Measurements from ENCODE around the gene FMO1. TPM values are rescaled to one million over a fixed set of nuclear protein-coding genes. Genes with fewer than 3 reads are reported as not detected.

Gene FMO1
- total RNA-seq, 1 experiment from 2014 or later, result not detected

- no peaks in the 10 kb centered on the region for H4K20me1 ChIP-seq (ENCODE audit: insufficient read depth)
- H3K79me2 ChIP-seq (ENCODE audit: insufficient read depth, low read length), result no peaks in the 10 kb centered on the region
- POLR2A ChIA-PET, result no interaction called here
- no peaks in the 10 kb centered on the region for H3K9me3 ChIP-seq (ENCODE audit: control insufficient read depth in 1 of 2, insufficient read depth in 1 of 2, low read depth in 1 of 2, low read length in 2 of 2)
- H3K4me2 ChIP-seq (ENCODE audit: low read length), result no peak overlapping the region
- no peak overlapping the region for H3K27ac ChIP-seq (ENCODE audit: low read depth, low read length)
- CTCF ChIA-PET, result interaction anchor here (1.0 kb wide), 1 partner anchor 16 kb away, joined by 3 read pairs; no protein-coding TSS in a partner anchor
- BruUV-seq (replicated peaks), result no TSS peak
- DNase-seq (ENCODE audit: low read depth, low spot score) (no peak), ATAC-seq (no peak)
- no peak overlapping the region for H3K9ac ChIP-seq (ENCODE audit: low read length)
- RAD21 ChIA-PET (ENCODE audit: low non-redundant PET in 1 of 2, low total read pairs in 2 of 2, uncharacterized antibody in 2 of 2, unreplicated experiment in 2 of 2), result no interaction called here
- no peak overlapping the region for H3K4me3 ChIP-seq (replicated peaks in 1 of 2; ENCODE audit: low read depth in 1 of 2, low read length in 2 of 2)
- intact Hi-C loops (cut with micrococcal nuclease), result no loop called here
- TF ChIP-seq SP1 (IDR thresholded peaks at IDR 0.05; ENCODE audit: low read depth), result no peak
- no peak for TF ChIP-seq CBX3 (IDR thresholded peaks at IDR 0.05; ENCODE audit: low read depth)
- H2AFZ ChIP-seq (ENCODE audit: low read depth, low read length, poor library complexity, severe bottlenecking), result no peak overlapping the region
- H3K9me2 ChIP-seq (ENCODE audit: insufficient read depth), result no peaks in the 10 kb centered on the region
- H3K4me1 ChIP-seq (ENCODE audit: control insufficient read depth in 1 of 2, insufficient read depth in 2 of 2, low read length in 2 of 2), result no peaks in the 10 kb centered on the region; a peak in 1 of 4 replicates
- no peaks in the 10 kb centered on the region for H3K36me3 ChIP-seq (ENCODE audit: control insufficient read depth in 1 of 2, insufficient read depth in 2 of 2, low read length in 2 of 2)
- H3K27me3 ChIP-seq (ENCODE audit: insufficient read depth, low read length), result no peaks in the 10 kb centered on the region
Observed at GRCh38 chr1:171261336-171261735, 13.0 kb downstream of the FMO1 start.

- intact Hi-C loops (cut with micrococcal nuclease), result no loop called here
- no peaks in the 10 kb centered on the region for H3K27me3 ChIP-seq (ENCODE audit: insufficient read depth, low read length)
- H3K4me2 ChIP-seq (ENCODE audit: low read length), result no peak overlapping the region
- no peak overlapping the region for H2AFZ ChIP-seq (ENCODE audit: low read depth, low read length, poor library complexity, severe bottlenecking)
- ATAC-seq, result no peak
- no TSS peak for BruUV-seq (replicated peaks)
- no peak overlapping the region for H3K9ac ChIP-seq (ENCODE audit: low read length)
- POLR2A ChIA-PET, result no interaction called here
- RAD21 ChIA-PET (ENCODE audit: low non-redundant PET in 1 of 2, low total read pairs in 2 of 2, uncharacterized antibody in 2 of 2, unreplicated experiment in 2 of 2), result no interaction called here
- no peak overlapping the region for H3K4me3 ChIP-seq (replicated peaks in 1 of 2; ENCODE audit: low read depth in 1 of 2, low read length in 2 of 2)
- no peaks in the 10 kb centered on the region for H4K20me1 ChIP-seq (ENCODE audit: insufficient read depth)
- no peaks in the 10 kb centered on the region for H3K9me3 ChIP-seq (ENCODE audit: control insufficient read depth in 1 of 2, insufficient read depth in 1 of 2, low read depth in 1 of 2, low read length in 2 of 2)
- no peak overlapping the region for H3K27ac ChIP-seq (ENCODE audit: low read depth, low read length)
- no peaks in the 10 kb centered on the region for H3K36me3 ChIP-seq (ENCODE audit: control insufficient read depth in 1 of 2, insufficient read depth in 2 of 2, low read length in 2 of 2)
- H3K79me2 ChIP-seq (ENCODE audit: insufficient read depth, low read length), result no peaks in the 10 kb centered on the region
- H3K4me1 ChIP-seq (ENCODE audit: control insufficient read depth in 1 of 2, insufficient read depth in 2 of 2, low read length in 2 of 2), result no peaks in the 10 kb centered on the region
- TF ChIP-seq JUND (IDR thresholded peaks at IDR 0.05) (no peak), YY1 (IDR thresholded peaks at IDR 0.05; ENCODE audit: extremely low read depth, insufficient replicate concordance, low read depth, low read length) (no peak), EZH2 (IDR thresholded peaks at IDR 0.05) (no peak), SRF (IDR thresholded peaks at IDR 0.05; ENCODE audit: low read depth) (no peak)
- TF ChIP-seq, protein P1, sequence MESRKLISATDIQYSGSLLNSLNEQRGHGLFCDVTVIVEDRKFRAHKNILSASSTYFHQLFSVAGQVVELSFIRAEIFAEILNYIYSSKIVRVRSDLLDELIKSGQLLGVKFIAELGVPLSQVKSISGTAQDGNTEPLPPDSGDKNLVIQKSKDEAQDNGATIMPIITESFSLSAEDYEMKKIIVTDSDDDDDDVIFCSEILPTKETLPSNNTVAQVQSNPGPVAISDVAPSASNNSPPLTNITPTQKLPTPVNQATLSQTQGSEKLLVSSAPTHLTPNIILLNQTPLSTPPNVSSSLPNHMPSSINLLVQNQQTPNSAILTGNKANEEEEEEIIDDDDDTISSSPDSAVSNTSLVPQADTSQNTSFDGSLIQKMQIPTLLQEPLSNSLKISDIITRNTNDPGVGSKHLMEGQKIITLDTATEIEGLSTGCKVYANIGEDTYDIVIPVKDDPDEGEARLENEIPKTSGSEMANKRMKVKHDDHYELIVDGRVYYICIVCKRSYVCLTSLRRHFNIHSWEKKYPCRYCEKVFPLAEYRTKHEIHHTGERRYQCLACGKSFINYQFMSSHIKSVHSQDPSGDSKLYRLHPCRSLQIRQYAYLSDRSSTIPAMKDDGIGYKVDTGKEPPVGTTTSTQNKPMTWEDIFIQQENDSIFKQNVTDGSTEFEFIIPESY (IDR thresholded peaks at IDR 0.05; ENCODE audit: extremely low read depth, insufficient replicate concordance, low read length), result no peak
- CTCF ChIA-PET, result no interaction called here
- H3K9me2 ChIP-seq (ENCODE audit: insufficient read depth), result no peaks in the 10 kb centered on the region
- no peak for DNase-seq (ENCODE audit: low read depth, low spot score)
Observed at GRCh38 chr1:171263901-171264300, 15.6 kb downstream of the FMO1 start.

Measured in HCT116 (cell line).